NCI-H510A treated with DMSO at 0.1 percent for 48 hours (cell line): Measurements from ENCODE around the gene PLTP.
A peak's percentile ranks its signal among the peaks of the same experiment; 100 is the strongest.

ENCODE experiments used
- DNase-seq: peaks from one replicate; lab custom pipeline; 2025; lab: John Stamatoyannopoulos, UW

The PLTP gene

DNA sequence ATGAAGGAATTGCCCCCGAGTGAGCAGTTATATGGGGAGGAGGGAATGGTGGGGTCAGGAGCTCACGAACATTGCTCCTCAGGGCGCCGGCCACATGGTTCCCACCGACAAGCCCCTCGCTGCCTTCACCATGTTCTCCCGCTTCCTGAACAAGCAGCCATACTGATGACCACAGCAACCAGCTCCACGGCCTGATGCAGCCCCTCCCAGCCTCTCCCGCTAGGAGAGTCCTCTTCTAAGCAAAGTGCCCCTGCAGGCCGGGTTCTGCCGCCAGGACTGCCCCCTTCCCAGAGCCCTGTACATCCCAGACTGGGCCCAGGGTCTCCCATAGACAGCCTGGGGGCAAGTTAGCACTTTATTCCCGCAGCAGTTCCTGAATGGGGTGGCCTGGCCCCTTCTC, 13.7 kb downstream of the PLTP start:
- DNase-seq = no peak

DNA sequence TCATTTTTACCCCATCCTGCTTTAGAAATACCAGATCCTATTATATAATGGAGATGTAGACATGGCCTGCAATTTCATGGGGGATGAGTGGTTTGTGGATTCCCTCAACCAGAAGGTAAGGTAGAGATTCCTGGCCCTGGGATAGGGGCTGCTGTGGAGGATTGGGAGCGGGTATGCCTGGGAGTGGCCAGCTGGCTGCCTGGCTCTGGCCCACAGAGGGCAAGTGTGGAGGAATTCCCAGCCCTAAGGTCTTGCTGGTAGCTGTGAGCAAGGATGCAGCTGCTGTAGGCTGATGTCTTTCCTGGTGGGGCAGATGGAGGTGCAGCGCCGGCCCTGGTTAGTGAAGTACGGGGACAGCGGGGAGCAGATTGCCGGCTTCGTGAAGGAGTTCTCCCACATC, 14.3 kb downstream of the PLTP start:
- DNase-seq = no peak

GRCh38 chr20:45897289-45897688, 14.7 kb downstream of the PLTP start:
- no peak for DNase-seq

DNA sequence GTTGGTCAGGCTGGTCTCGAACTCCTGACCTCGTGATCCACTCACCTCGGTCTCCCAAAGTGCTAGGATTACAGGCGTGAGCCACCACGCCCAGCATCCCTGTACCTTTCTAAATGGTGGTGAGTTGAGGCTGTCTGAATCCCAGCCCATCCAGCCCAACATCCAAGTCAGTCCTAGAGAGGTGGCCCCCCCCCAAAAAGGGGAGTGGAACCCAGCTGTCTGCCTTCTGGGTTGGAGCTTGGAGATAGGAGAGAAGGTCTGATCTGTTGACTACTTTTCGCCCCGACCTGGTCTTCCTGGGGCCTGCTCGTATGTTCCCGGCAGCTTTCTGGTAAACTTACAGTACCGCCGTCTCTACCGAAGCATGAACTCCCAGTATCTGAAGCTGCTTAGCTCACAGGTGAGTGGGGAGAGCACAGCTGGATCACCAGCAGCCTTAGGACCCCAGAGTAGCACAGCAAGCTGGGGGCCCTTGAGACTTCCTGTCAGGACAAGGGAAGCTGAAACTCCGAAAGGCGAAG, 15.3 kb downstream of the PLTP start:
- no peak for DNase-seq

DNA sequence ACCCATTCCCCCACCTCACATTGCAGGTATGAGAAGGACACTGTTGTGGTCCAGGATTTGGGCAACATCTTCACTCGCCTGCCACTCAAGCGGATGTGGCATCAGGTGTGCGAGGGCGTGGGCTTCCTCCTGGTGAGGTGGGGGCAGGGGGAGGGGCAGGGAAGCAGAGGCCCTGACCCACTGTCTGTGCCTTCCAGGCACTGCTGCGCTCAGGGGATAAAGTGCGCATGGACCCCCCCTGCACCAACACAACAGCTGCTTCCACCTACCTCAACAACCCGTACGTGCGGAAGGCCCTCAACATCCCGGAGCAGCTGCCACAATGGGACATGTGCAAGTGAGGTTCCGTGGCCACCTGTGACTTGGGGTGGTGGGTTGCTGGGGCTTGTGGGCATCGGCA, 17.2 kb downstream of the PLTP start:
- no peak for DNase-seq

- DNase-seq = no peak
Measured at GRCh38 chr20:45893831-45894230, 18.1 kb downstream of the PLTP start.

GRCh38 chr20:45892828-45893500, 19.0 kb downstream of the PLTP start:
- DNase-seq = no peak

DNA sequence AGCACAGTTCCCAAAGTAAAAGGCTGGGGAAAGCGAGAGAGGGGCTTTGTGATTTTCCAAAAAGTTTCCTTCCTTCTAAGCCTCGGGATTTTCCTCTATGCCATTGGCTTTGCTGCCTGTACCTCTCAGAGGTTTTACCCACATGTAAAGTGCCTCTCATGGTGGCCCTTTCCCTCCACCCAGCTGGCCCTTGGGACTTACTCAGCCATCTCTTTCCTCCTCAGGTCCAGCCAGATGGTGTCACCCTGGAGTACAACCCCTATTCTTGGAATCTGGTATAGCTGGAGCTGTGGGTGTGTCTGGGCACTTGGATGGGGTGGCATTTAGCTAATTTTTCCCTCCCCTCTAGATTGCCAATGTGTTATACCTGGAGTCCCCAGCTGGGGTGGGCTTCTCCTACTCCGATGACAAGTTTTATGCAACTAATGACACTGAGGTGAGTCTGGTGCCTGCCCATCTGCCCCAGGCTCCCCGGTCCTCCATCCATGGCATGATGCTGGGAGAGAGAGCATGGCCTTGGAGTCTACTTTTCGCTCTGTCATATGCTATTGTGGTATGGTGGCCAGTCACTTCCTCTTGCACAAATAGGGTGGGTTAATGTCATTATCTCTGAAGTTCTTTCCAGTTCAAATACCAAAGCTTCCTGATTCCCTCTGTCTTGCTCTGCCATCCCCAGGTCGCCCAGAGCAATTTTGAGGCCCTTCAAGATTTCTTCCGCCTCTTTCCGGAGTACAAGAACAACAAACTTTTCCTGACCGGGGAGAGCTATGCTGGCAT, 19.7 kb downstream of the PLTP start:
- peak; percentile 21 for DNase-seq

DNA sequence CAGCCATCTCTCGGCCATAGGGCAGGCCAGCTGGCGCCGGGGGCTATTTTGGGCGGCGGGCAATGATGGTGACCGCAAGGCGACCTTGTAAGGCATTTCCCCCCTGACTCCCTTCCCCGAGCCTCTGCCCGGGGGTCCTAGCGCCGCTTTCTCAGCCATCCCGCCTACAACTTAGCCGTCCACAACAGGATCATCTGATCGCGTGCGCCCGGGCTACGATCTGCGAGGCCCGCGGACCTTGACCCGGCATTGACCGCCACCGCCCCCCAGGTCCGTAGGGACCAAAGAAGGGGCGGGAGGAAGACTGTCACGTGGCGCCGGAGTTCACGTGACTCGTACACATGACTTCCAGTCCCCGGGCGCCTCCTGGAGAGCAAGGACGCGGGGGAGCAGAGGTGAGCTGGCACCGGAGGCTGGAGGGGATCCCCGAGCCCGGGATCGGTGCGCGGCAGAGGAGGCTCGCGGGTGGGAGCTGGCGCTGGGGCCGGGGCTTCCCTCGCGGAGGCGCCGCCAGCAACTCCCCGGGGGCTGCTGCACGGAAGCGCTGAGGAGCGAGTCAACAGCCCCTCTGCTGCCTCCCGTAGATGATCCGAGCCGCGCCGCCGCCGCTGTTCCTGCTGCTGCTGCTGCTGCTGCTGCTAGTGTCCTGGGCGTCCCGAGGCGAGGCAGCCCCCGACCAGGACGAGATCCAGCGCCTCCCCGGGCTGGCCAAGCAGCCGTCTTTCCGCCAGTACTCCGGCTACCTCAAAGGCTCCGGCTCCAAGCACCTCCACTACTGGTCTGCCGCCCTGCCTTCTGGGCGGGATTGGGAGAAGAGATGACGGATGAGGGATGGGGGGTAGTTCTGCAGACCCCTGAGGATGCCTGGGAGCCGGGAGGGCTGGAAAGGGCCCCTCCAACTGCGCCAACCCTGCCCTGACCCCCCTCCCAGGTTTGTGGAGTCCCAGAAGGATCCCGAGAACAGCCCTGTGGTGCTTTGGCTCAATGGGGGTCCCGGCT, 20.7 kb downstream of the PLTP start, which contains the start of the genes CTSA and NEURL2:
TSS of gene CTSA (plus strand) at position 351 of the 999 bp plus-strand sequence. CDS start at position 585, 234 bp downstream.
TSS of gene NEURL2 (minus strand) at position 224 of the 999 bp plus-strand sequence. CDS start at position 7, 217 bp downstream.
- DNase-seq = peak; percentile 75

DNA sequence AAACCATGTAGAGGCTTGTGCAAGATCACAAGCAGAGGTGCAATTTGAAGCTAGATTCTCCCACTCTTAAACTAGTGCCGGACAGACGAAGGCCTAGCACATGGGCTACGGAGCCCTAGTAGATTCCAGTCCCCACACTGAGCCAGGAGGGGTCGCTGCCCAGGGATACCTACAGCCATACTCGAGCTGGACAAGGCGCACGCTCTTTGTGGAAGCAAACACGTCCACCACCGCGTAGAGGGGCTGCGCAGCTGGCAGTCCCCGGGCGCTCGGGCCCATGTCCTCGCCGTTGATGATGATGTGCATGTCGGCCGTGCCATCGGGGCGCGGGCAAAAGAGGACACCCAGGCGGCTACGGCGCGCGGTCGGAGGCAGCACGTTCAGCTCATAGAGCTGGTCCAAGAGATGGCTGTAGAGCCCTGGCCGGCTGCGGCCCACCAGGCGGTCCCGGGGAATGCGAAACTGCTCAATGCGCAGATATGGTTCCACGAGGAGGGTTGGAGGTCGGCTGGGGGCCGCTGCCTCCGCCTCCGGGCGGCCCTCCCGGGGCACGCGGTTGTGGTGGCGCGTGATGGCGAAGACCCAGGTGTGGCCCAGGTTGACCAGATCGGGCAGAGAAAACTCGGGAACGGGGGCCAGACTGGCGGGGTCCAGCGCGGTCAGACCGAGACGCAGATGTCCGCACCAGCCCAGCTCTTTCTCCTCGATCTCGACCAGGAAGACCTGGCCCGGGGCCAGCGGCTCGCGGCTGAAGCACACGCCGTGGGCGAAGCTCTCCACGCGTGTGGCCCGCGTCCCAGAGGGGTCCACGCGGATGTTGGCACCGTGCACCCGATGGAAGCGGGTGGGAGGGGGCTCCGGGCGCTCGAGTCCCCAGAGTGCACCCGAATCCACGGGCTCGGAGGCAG, 21.6 kb downstream of the PLTP start:
- DNase-seq = peak; percentile 61

DNA sequence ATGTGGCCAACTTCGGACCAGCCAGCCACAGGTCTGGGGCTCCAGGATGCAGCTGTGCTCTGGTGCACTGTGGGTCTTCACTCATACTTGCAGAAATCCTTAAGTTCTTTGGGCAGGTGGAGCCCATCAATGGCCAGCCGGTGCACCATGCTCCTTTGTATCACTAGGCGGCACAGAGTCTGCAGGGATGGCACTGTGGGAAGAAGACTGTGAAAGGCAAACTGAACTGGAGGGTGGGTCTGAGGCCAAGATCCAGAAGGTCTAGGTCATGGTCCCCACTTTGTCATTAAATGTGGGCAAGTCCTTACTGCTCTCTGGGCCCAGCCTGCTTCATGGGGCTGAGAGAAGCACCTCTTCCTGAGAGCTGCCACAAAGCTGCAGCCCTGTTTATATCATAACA, 23.3 kb downstream of the PLTP start:
- no peak for DNase-seq

GRCh38 chr20:45887346-45887715, 24.6 kb downstream of the PLTP start, which contains the start of gene SPATA25:
SPATA25 (minus strand) TSS chr20:45887622; CDS start chr20:45887590, 32 bp downstream.
- no peak for DNase-seq

DNA sequence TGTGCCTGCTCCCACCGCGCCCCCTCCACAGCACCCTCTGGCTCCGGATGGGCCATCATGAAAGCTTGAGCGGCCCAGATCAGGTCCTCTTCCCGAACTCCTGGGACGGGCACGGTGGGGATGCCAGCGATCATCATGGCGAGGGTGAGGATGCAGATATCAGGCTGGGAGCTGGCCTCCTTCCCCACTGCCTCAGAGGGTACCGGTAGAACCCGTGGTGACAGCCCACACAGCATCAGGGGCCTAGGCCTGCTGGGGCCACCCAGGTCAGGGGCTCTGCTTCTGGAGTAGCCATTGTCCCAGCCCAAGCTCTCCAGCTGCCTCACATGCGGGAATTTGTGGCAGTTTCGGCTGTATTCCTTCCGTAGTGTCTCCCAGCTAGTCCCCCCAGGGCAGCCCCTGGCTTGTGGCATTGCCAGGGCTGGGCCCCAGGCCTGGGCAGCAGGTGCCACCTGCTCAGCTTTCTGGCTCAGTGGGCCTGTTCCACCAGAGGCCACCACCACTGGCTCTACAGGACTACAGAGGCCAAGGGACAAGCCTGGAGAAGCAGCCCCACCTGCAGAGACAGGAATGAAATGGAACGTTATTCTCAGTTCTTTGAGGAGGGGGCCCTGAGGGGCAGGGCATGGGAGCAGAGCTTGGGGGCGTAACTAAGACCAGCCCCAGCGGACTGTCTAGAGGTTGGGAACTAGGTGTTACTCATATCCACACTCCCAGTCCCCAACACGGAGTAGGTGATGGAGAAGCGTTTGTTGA, 25.2 kb downstream of the PLTP start:
- DNase-seq = no peak

DNA sequence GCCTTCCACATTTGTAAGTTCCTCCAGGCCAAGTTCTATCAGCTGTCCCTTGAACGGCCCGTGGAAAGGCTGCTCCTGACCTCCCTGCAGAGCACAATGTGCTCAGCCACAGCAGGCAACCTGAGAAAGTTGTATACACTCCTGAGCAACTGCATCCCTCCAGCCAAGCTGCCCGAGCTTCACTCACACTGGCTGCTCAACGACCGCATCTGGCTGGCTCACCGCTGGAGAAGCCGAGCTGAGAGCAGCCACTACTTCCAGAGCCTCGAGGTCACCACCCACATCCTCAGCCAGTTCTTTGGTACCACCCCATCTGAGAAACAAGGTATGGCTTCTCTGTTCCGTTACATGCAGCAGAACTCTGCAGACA, 28.9 kb downstream of the PLTP start:
- no peak for DNase-seq

- DNase-seq = no peak
Measured at GRCh38 chr20:45882469-45883099, 29.4 kb downstream of the PLTP start.

- DNase-seq = peak; percentile 98
Measured at GRCh38 chr20:45880988-45881788, 30.8 kb downstream of the PLTP start, which contains the start of gene ZSWIM1. ZSWIM1 (plus strand) TSS chr20:45881227; CDS start chr20:45882593, 1,366 bp downstream.

- no peak for DNase-seq
Measured at GRCh38 chr20:45878076-45878761, 33.7 kb downstream of the PLTP start.

DNA sequence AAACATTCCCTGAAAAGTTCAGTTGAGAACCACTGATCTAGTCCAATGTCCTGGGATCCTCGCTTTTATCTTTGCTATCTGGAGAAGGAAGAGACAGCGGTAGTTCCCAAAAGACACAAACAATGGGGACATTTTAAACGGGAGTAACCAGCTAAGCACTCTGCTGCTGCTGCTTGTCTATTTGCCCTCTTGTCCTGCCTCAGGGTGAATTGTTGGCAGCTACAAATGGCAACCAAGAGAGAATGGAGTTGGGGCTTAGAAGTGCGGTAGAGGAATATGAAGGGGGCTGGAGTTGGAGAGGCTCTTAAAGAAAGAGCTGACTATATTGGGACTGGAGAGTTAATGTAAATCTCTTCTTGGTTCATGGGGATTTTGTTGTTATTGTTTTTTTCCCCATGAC, 37.4 kb downstream of the PLTP start:
- DNase-seq = no peak
